ENCODE results near the gene BTBD19.
"Not testable (repeated sequence)": the region's sequence is repeated elsewhere in the genome, so short reads cannot be mapped to it uniquely, and the experiment has no call there.

Gene BTBD19
- 18.4 to 117 (median 25.6) reads per million in 3 experiments for total RNA-seq

GRCh38 chr1:44808063-44808937, at the start of gene BTBD19:
BTBD19 (plus strand) TSS chr1:44808523; CDS start chr1:44808821, 298 bp downstream.
- peak; percentile 26 for DNase-seq

- DNase-seq = no peak
Observed at GRCh38 chr1:44759077-44759476, 49.2 kb upstream of the BTBD19 start.

- no peak for DNase-seq
Observed at GRCh38 chr1:44760876-44761275, 47.4 kb upstream of the BTBD19 start.

GRCh38 chr1:44766421-44766820, 41.9 kb upstream of the BTBD19 start:
- DNase-seq = not testable (repeated sequence)

- DNase-seq = peak; percentile 88
Observed at GRCh38 chr1:44775078-44775929, 33.0 kb upstream of the BTBD19 start, which contains the start of gene RPS8. RPS8 (plus strand) TSS chr1:44775540; CDS start chr1:44775597, 57 bp downstream.

GRCh38 chr1:44775930-44776729, 32.2 kb upstream of the BTBD19 start:
- DNase-seq = no peak

- no peak for DNase-seq
Observed at GRCh38 chr1:44776730-44777068, 31.6 kb upstream of the BTBD19 start.

- DNase-seq = no peak
Observed at GRCh38 chr1:44777547-44777946, 30.8 kb upstream of the BTBD19 start.

GRCh38 chr1:44777969-44778635, 30.2 kb upstream of the BTBD19 start:
- no peak for DNase-seq

- DNase-seq = no peak
Observed at GRCh38 chr1:44778705-44779576, 29.4 kb upstream of the BTBD19 start.

- DNase-seq = no peak
Observed at GRCh38 chr1:44780583-44781121, 27.7 kb upstream of the BTBD19 start.

- no peak for DNase-seq
Observed at GRCh38 chr1:44783697-44784093, 24.6 kb upstream of the BTBD19 start.

- no peak for DNase-seq
Observed at GRCh38 chr1:44784094-44785028, 24.0 kb upstream of the BTBD19 start.

GRCh38 chr1:44785029-44785380, 23.3 kb upstream of the BTBD19 start:
- no peak for DNase-seq

GRCh38 chr1:44785501-44786137, 22.7 kb upstream of the BTBD19 start:
- no peak for DNase-seq

- DNase-seq = peak; percentile 76
Observed at GRCh38 chr1:44786138-44786840, 22.0 kb upstream of the BTBD19 start.

- DNase-seq = no peak
Observed at GRCh38 chr1:44786841-44787426, 21.4 kb upstream of the BTBD19 start.

- no peak for DNase-seq
Observed at GRCh38 chr1:44787506-44787905, 20.8 kb upstream of the BTBD19 start.
